Nephron (organoid): ENCODE results near the gene GAMT.
A peak's percentile ranks its signal among the peaks of the same experiment; 100 is the strongest.

ENCODE experiments used
- H3K27ac Mint-ChIP-seq, 3 experiments: 2 replicates each; pipeline ENCODE4 v1.8.0; 2020; ENCODE audit warnings: mixed read lengths in 3 of 3, mild to moderate bottlenecking in 2 of 3, moderate library complexity in 1 of 3
- H3K27me3 Mint-ChIP-seq: 2 replicates; pipeline ENCODE4 v1.8.0; 2021; ENCODE audit warnings: low read depth, mild to moderate bottlenecking, moderate library complexity, mixed read lengths
- H3K36me3 Mint-ChIP-seq: 2 replicates; pipeline ENCODE4 v1.8.0; 2020; ENCODE audit warnings: low read depth, mixed read lengths
- H3K4me1 Mint-ChIP-seq: 2 replicates; pipeline ENCODE4 v1.8.0; 2020; ENCODE audit warnings: mixed read lengths
- H3K4me3 Mint-ChIP-seq, 3 experiments: 2 replicates each; pipeline ENCODE4 v1.8.0; 2020; ENCODE audit warnings: mild to moderate bottlenecking in 3 of 3, mixed read lengths in 3 of 3, moderate library complexity in 2 of 3
- H3K9me3 Mint-ChIP-seq: 2 replicates; pipeline ENCODE4 v1.8.0; 2020; ENCODE audit warnings: mixed read lengths
- CTCF ChIP-seq, 3 experiments: fragments of 200-600 bp; sonication (generic); IDR thresholded peaks; one replicate each; pipeline ENCODE4 v1.5.0; 2021; ENCODE audit warnings: antibody characterized with exemption in 3 of 3; ENCODE audit not compliant: unreplicated experiment in 3 of 3

Gene GAMT

DNA sequence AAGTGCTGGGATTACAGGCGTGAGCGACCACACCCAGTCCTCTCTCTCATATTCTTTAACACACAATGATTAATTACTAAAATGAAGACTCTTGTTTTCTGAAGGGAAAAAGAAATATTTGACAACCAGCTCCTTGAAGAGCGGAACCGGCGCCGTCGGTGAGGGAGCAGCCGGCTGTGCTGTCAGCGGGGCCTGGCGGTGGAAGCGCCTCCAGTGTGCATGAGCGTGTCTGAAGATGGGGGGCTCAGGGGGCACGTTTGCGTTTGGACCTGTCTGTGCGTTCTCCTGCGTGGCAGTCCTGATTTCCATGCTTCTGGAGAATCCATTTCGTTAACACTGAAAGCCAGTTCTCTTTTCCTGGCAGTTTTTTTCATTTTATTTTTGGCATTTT lies 24.9 kb downstream of the GAMT start:
- Mint-ChIP-seq H3K27me3 (no peaks in the 10 kb centered on the region), H3K4me1 (peaks cover 4% of the 10 kb centered on the region), H3K27ac (no peak overlapping the region), H3K4me3 (no peak overlapping the region), H3K36me3 (peaks cover 26% of the 10 kb centered on the region), H3K9me3 (no peaks in the 10 kb centered on the region)
- TF ChIP-seq CTCF (IDR thresholded peaks at IDR 0.05; ENCODE audit: unreplicated experiment in 3 of 3), result no peak

DNA sequence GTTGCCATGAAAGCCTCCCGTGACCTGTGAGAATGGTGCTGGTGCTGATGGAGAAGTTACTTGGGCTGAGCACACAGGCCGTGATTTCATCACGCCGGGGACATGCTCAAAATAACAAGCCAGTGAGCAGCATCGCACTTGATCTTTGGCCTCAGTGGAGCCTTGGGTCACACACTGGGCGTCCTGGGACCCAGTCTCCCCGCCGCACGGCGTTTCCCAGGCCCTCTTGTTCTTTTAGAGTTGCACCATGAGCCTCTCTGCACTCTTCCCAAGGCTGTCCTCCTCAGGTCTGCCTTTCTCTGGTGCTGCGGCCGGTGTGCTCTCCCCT lies 27.1 kb downstream of the GAMT start:
- no peaks in the 10 kb centered on the region for H3K4me1 Mint-ChIP-seq
- no peaks in the 10 kb centered on the region for H3K9me3 Mint-ChIP-seq
- H3K36me3 Mint-ChIP-seq, result peaks cover 35% of the 10 kb centered on the region
- peak overlapping the region; percentile 48 to 77 (median 56) for H3K27ac Mint-ChIP-seq
- no peak overlapping the region for H3K4me3 Mint-ChIP-seq
- no peak for TF ChIP-seq CTCF (IDR thresholded peaks at IDR 0.05; ENCODE audit: unreplicated experiment in 3 of 3)
- no peaks in the 10 kb centered on the region for H3K27me3 Mint-ChIP-seq

DNA sequence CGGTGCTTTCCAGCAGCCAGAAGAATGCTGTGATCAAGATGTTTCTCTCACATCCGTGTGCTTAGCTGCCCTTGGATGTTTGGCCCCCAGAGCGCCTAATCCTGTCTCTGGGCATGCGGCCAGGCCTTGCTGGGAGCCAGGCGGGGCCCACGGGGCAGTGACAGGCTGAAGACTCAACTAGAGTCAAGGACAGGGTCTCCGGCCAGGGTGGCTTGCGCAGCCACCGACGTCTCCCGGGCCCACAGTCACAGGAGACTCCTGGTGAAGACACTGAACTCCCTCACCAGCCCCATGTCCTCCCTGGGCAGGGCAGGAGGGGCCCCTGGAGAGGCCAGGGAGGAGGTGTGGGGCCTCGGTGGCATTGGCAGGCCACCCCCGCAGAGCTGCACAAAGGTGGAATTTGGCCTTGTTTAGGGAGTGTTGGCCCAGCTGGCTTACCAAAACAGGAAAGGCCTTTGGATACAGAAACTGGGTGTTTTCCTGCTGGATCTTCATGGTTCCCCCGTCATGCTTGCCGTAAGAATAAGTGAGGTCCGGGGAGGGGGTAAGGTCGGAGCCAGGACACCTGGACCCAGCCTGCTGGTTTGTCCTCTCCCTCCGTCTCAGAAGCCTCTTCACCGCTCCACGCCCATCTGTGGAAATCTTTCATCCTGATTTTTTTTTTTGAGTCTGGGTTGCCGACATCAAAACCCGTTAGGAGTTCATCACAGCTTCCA lies 27.6 kb downstream of the GAMT start:
- no peak overlapping the region for H3K4me3 Mint-ChIP-seq
- no peak for TF ChIP-seq CTCF (IDR thresholded peaks at IDR 0.05; ENCODE audit: unreplicated experiment in 3 of 3)
- peak overlapping the region; percentile 48 to 77 (median 59) for H3K27ac Mint-ChIP-seq
- H3K27me3 Mint-ChIP-seq, result no peaks in the 10 kb centered on the region
- no peaks in the 10 kb centered on the region for H3K4me1 Mint-ChIP-seq
- H3K9me3 Mint-ChIP-seq, result no peaks in the 10 kb centered on the region
- peaks cover 35% of the 10 kb centered on the region for H3K36me3 Mint-ChIP-seq

DNA sequence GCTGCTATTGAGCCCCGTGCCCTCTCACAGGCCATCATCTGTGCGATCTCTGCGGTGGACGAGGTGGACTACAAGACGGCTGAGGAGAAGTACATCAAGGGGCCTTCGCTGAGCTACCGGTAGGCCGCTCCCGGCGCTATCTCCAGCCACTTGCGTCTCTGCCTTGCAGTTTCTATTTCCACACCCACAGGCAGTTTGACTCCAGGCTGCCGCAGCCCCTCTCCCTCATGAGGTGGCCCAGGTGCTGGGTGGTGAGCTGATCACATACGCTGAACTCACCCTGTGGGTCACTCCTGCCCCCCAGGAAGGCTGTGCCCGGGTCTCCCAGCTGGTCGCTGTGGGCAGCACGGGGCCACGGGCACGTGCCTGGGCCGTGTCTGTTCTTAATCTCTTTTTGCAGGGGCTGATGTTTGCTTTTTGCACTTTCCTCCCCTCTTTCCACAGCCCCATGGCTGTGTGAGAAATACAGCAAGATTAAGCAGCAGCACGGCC lies 28.3 kb downstream of the GAMT start:
- no peak for TF ChIP-seq CTCF (IDR thresholded peaks at IDR 0.05; ENCODE audit: unreplicated experiment in 3 of 3)
- no peaks in the 10 kb centered on the region for H3K4me1 Mint-ChIP-seq
- H3K27ac Mint-ChIP-seq, result peak overlapping the region; percentile 45 to 59 (median 54)
- peaks cover 38% of the 10 kb centered on the region for H3K36me3 Mint-ChIP-seq
- H3K4me3 Mint-ChIP-seq, result no peak overlapping the region
- no peaks in the 10 kb centered on the region for H3K27me3 Mint-ChIP-seq
- H3K9me3 Mint-ChIP-seq, result no peaks in the 10 kb centered on the region

GRCh38 chr19:1370579-1371361 lies 30.6 kb downstream of the GAMT start:
- H3K9me3 Mint-ChIP-seq, result no peaks in the 10 kb centered on the region
- H3K4me3 Mint-ChIP-seq, result no peak overlapping the region
- H3K27me3 Mint-ChIP-seq, result no peaks in the 10 kb centered on the region
- no peak overlapping the region for H3K27ac Mint-ChIP-seq
- H3K36me3 Mint-ChIP-seq, result peaks cover 44% of the 10 kb centered on the region
- no peak for TF ChIP-seq CTCF (IDR thresholded peaks at IDR 0.05; ENCODE audit: unreplicated experiment in 3 of 3)
- H3K4me1 Mint-ChIP-seq, result no peaks in the 10 kb centered on the region
